Measurements from ENCODE around the gene PNMT. TPM values are rescaled to one million over a fixed set of nuclear protein-coding genes. Genes with fewer than 3 reads are reported as not detected.

PNMT gene
- total and polyA plus RNA-seq, 2 donors (not counting 3 experiments of a cell fraction or from before 2014, with no cell fraction given): 0.11 TPM; not detected in 1

GRCh38 chr17:39716073-39716818 is 48.0 kb downstream of the PNMT start:
- CTCF ChIA-PET: interaction anchor here (1.2 kb wide), 1 partner anchor 95 kb away, joined by 3 read pairs; no protein-coding TSS in a partner anchor
- no peaks in the 10 kb centered on the region for H3K79me2 ChIP-seq (ENCODE audit: control insufficient read depth, insufficient read depth, low read length)
- H3K36me3 ChIP-seq (ENCODE audit: control insufficient read depth in 2 of 2, extremely low read depth in 1 of 2, insufficient read depth in 2 of 2, low read length in 2 of 2): peaks cover 0 to 3% of the 10 kb centered on the region in 2 experiments
- no TSS peak for BruUV-seq (replicated peaks)
- H3K4me3 ChIP-seq (replicated peaks in 1 of 3; ENCODE audit: insufficient read depth in 1 of 3, low read depth in 1 of 3, low read length in 3 of 3): no peak overlapping the region
- H3K9me1 ChIP-seq (replicated peaks; ENCODE audit: control insufficient read depth, extremely low read depth, insufficient read depth, low read length): no peaks in the 10 kb centered on the region
- H3K4me1 ChIP-seq (ENCODE audit: control insufficient read depth, extremely low read depth, insufficient read depth, low read length): peaks cover 12% of the 10 kb centered on the region
- TF ChIP-seq POLR2AphosphoS5 (IDR thresholded peaks at IDR 0.05; ENCODE audit: insufficient read depth, low read depth, low read length): no peak
- TF ChIP-seq FOS (IDR thresholded peaks at IDR 0.05; ENCODE audit: borderline replicate concordance, insufficient read depth, low read length): no peak
- TF ChIP-seq MAX (IDR thresholded peaks at IDR 0.05; ENCODE audit: insufficient read depth, insufficient read length): no peak
- TF ChIP-seq MYC (IDR thresholded peaks at IDR 0.05; ENCODE audit: low read depth, low read length): no peak
- no peak for TF ChIP-seq EZH2 (IDR thresholded peaks at IDR 0.05; ENCODE audit: borderline replicate concordance, low read depth, low read length, severe bottlenecking)
- TF ChIP-seq POLR2A (IDR thresholded peaks at IDR 0.05; ENCODE audit: low read depth, low read length): no peak
- no peak for TF ChIP-seq CTCF (IDR thresholded peaks at IDR 0.05; ENCODE audit: extremely low read depth in 1 of 2, insufficient read depth in 1 of 2, low read depth in 1 of 2, low read length in 2 of 2)
- TF ChIP-seq JUN (IDR thresholded peaks at IDR 0.05; ENCODE audit: borderline replicate concordance, insufficient read depth, insufficient read length, low read depth): no peak
- TF ChIP-seq GATA2 (IDR thresholded peaks at IDR 0.05; ENCODE audit: insufficient read depth, insufficient read length, low read depth, low read length): no peak
- H3K27ac ChIP-seq (ENCODE audit: insufficient read depth, low read depth, low read length): no peak overlapping the region
- FAIRE-seq: no peak
- no peak overlapping the region for H2AFZ ChIP-seq (ENCODE audit: low read depth, low read length)
- H3K9me3 ChIP-seq (replicated peaks; ENCODE audit: control insufficient read depth, insufficient read depth, low read length): no peaks in the 10 kb centered on the region
- POLR2A ChIA-PET: no interaction called here
- no peak overlapping the region for H3K9ac ChIP-seq (replicated peaks; ENCODE audit: extremely low read depth, insufficient read depth, low read length)
- intact Hi-C loops (cut with micrococcal nuclease) (no loop called here), dilution Hi-C loops (cut with MboI; ENCODE audit: extremely low pct_ligation_motif_present, low sequenced_read_pairs) (no loop called here)
- no peak for DNase-seq (ENCODE audit: low read depth, low spot score)
- no peak overlapping the region for H3K4me2 ChIP-seq (ENCODE audit: insufficient read depth, low read length)
- H3K27me3 ChIP-seq (ENCODE audit: control insufficient read depth in 2 of 2, insufficient read depth in 2 of 2, low read length in 2 of 2): no peaks in the 10 kb centered on the region
- no peaks in the 10 kb centered on the region for H4K20me1 ChIP-seq (replicated peaks; ENCODE audit: control insufficient read depth, extremely low read depth, insufficient read depth, low read length)

Measured in endothelial cell of umbilical vein (primary cell).